ENCODE results near the gene NELFCD. TPM values are rescaled to one million over a fixed set of nuclear protein-coding genes. Genes with fewer than 3 reads are reported as not detected.
"Not testable (repeated sequence)": the region's sequence is repeated elsewhere in the genome, so short reads cannot be mapped to it uniquely, and the experiment has no call there.

The NELFCD gene
- 100 to 1,000 TPM in 2 of 8 experiments, 10 to 100 TPM in 6; 31.0 to 126 (median 65.7) TPM for total RNA-seq

GRCh38 chr20:58980711-58981627, at the start of gene NELFCD:
TSS of gene NELFCD (plus strand) at chr20:58981256. CDS start at chr20:58981310, 54 bp downstream.
- peak within 1 kb of the TSS; percentile 86 to 100 (median 94) for H3K4me3 ChIP-seq
- in situ Hi-C loops (cut with MboI; ENCODE audit: low pct_unique_long_range_greater_than_20kb in 2 of 9, low sequenced_read_pairs in 9 of 9, unreplicated experiment in 9 of 9), result no loop called here
- peak within 1 kb of the TSS; percentile 91 to 99 for H3K27ac ChIP-seq
- 33 to 100% (median 57%) methylated on average over 1 to 14 of the region's 109 CpGs; no CpG with 5 or more reads in 4 of the 10 experiments for WGBS, 10 experiments
- ATAC-seq (replicated peaks in 6 of 8), result peak; percentile 70 to 94 (median 90)
- H3K4me1 ChIP-seq (replicated peaks in 1 of 2), result peaks cover 15 to 17% of the 10 kb centered on the region in 2 donors

GRCh38 chr20:58932170-58932569, 48.9 kb upstream of the NELFCD start:
- in situ Hi-C loops (cut with MboI; ENCODE audit: low pct_unique_long_range_greater_than_20kb in 2 of 9, low sequenced_read_pairs in 9 of 9, unreplicated experiment in 9 of 9), result no loop called here

GRCh38 chr20:58938078-58938477, 43.0 kb upstream of the NELFCD start:
- Histone ChIP-seq H3K27ac (no peak overlapping the region), H3K4me3 (no peak overlapping the region), H3K4me1 (replicated peaks in 1 of 2) (no peaks in the 10 kb centered on the region)
- no peak for ATAC-seq (replicated peaks in 6 of 8)
- 19 to 100% (median 92%) methylated on average over 1 to 2 of the region's 2 CpGs; no CpG with 5 or more reads in 1 of the 10 experiments for WGBS, 10 experiments
- in situ Hi-C loops (cut with MboI; ENCODE audit: low pct_unique_long_range_greater_than_20kb in 2 of 9, low sequenced_read_pairs in 9 of 9, unreplicated experiment in 9 of 9), result no loop called here

More at GRCh38 chr20:58932170-58932569, 48.9 kb upstream of the NELFCD start:
- Histone ChIP-seq H3K27ac (no peak overlapping the region), H3K4me1 (replicated peaks in 1 of 2) (no peaks in the 10 kb centered on the region), H3K4me3 (no peak overlapping the region)
- no peak for ATAC-seq (replicated peaks in 6 of 8)
- WGBS, 10 experiments, result 38 to 94% (median 80%) methylated on average over 3 to 5 of the region's 5 CpGs; no CpG with 5 or more reads in 1 of the 10 experiments

GRCh38 chr20:58938541-58938940, 42.5 kb upstream of the NELFCD start:
- WGBS, 10 experiments, result 0 to 100% (median 57%) methylated on average over 1 of the region's 1 CpG; no CpG with 5 or more reads in 1 of the 10 experiments
- no peak for ATAC-seq (replicated peaks in 6 of 8)
- in situ Hi-C loops (cut with MboI; ENCODE audit: low pct_unique_long_range_greater_than_20kb in 2 of 9, low sequenced_read_pairs in 9 of 9, unreplicated experiment in 9 of 9), result no loop called here
- H3K4me1 ChIP-seq (replicated peaks in 1 of 2), result no peaks in the 10 kb centered on the region
- H3K4me3 ChIP-seq, result no peak overlapping the region
- H3K27ac ChIP-seq, result no peak overlapping the region

GRCh38 chr20:58941471-58941870, 39.6 kb upstream of the NELFCD start:
- no peaks in the 10 kb centered on the region for H3K4me1 ChIP-seq (replicated peaks in 1 of 2)
- in situ Hi-C loops (cut with MboI; ENCODE audit: low pct_unique_long_range_greater_than_20kb in 2 of 9, low sequenced_read_pairs in 9 of 9, unreplicated experiment in 9 of 9), result no loop called here
- no peak overlapping the region for H3K27ac ChIP-seq
- H3K4me3 ChIP-seq, result no peak overlapping the region
- WGBS, 10 experiments, result 0 to 100% (median 59%) methylated on average over 1 to 3 of the region's 3 CpGs
- ATAC-seq (replicated peaks in 6 of 8), result no peak

- in situ Hi-C loops (cut with MboI; ENCODE audit: low pct_unique_long_range_greater_than_20kb in 2 of 9, low sequenced_read_pairs in 9 of 9, unreplicated experiment in 9 of 9), result no loop called here
- no peak for ATAC-seq (replicated peaks in 6 of 8)
- 34 to 100% (median 62%) methylated on average over 1 to 4 of the region's 4 CpGs; no CpG with 5 or more reads in 2 of the 10 experiments for WGBS, 10 experiments
- Histone ChIP-seq H3K4me1 (replicated peaks in 1 of 2) (no peaks in the 10 kb centered on the region), H3K27ac (no peak overlapping the region), H3K4me3 (no peak overlapping the region)
These were observed 38.5 kb upstream of the NELFCD start for GRCh38 chr20:58942549-58942948.

- in situ Hi-C loops (cut with MboI; ENCODE audit: low pct_unique_long_range_greater_than_20kb in 2 of 9, low sequenced_read_pairs in 9 of 9, unreplicated experiment in 9 of 9), result no loop called here
- WGBS, 10 experiments, result 0 to 91% (median 78%) methylated on average over 1 to 5 of the region's 5 CpGs; no CpG with 5 or more reads in 2 of the 10 experiments
- no peak overlapping the region for H3K27ac ChIP-seq
- H3K4me3 ChIP-seq, result no peak overlapping the region
- no peak for ATAC-seq (replicated peaks in 6 of 8)
- no peaks in the 10 kb centered on the region for H3K4me1 ChIP-seq (replicated peaks in 1 of 2)
These were observed 36.4 kb upstream of the NELFCD start for GRCh38 chr20:58944610-58945009.

GRCh38 chr20:58945965-58946631, 35.0 kb upstream of the NELFCD start:
- Histone ChIP-seq H3K4me3 (no peak overlapping the region), H3K27ac (no peak overlapping the region), H3K4me1 (replicated peaks in 1 of 2) (no peaks in the 10 kb centered on the region)
- 67 to 98% (median 83%) methylated on average over 1 to 7 of the region's 10 CpGs; no CpG with 5 or more reads in 1 of the 10 experiments for WGBS, 10 experiments
- in situ Hi-C loops (cut with MboI; ENCODE audit: low pct_unique_long_range_greater_than_20kb in 2 of 9, low sequenced_read_pairs in 9 of 9, unreplicated experiment in 9 of 9), result no loop called here
- no peak for ATAC-seq (replicated peaks in 6 of 8)

- H3K4me1 ChIP-seq (replicated peaks in 1 of 2); H3K4me3 ChIP-seq; in situ Hi-C loops (cut with MboI; ENCODE audit: low pct_unique_long_range_greater_than_20kb in 2 of 9, low sequenced_read_pairs in 9 of 9, unreplicated experiment in 9 of 9); ATAC-seq (replicated peaks in 6 of 8); H3K27ac ChIP-seq: not testable (repeated sequence)
- WGBS, 10 experiments, result 45 to 100% (median 92%) methylated on average over 1 to 5 of the region's 7 CpGs; no CpG with 5 or more reads in 2 of the 10 experiments
These were observed 33.2 kb upstream of the NELFCD start for GRCh38 chr20:58947797-58948388.

GRCh38 chr20:58950603-58951002, 30.5 kb upstream of the NELFCD start:
- in situ Hi-C loops (cut with MboI; ENCODE audit: low pct_unique_long_range_greater_than_20kb in 2 of 9, low sequenced_read_pairs in 9 of 9, unreplicated experiment in 9 of 9), result no loop called here
- ATAC-seq (replicated peaks in 6 of 8), result no peak
- no peaks in the 10 kb centered on the region for H3K4me1 ChIP-seq (replicated peaks in 1 of 2)
- no peak overlapping the region for H3K27ac ChIP-seq
- 10 to 89% (median 75%) methylated on average over 1 to 5 of the region's 5 CpGs; no CpG with 5 or more reads in 1 of the 10 experiments for WGBS, 10 experiments
- H3K4me3 ChIP-seq, result no peak overlapping the region

GRCh38 chr20:58953050-58953449, 28.0 kb upstream of the NELFCD start:
- Histone ChIP-seq H3K27ac (no peak overlapping the region), H3K4me3 (no peak overlapping the region), H3K4me1 (replicated peaks in 1 of 2) (no peaks in the 10 kb centered on the region)
- no peak for ATAC-seq (replicated peaks in 6 of 8)
- in situ Hi-C loops (cut with MboI; ENCODE audit: low pct_unique_long_range_greater_than_20kb in 2 of 9, low sequenced_read_pairs in 9 of 9, unreplicated experiment in 9 of 9), result no loop called here

- in situ Hi-C loops (cut with MboI; ENCODE audit: low pct_unique_long_range_greater_than_20kb in 2 of 9, low sequenced_read_pairs in 9 of 9, unreplicated experiment in 9 of 9), result no loop called here
- ATAC-seq (replicated peaks in 6 of 8), result no peak
- 60 to 97% (median 86%) methylated on average over 5 to 8 of the region's 8 CpGs; no CpG with 5 or more reads in 1 of the 10 experiments for WGBS, 10 experiments
These were observed 25.0 kb upstream of the NELFCD start for GRCh38 chr20:58956078-58956477.

GRCh38 chr20:58959652-58960051, 21.4 kb upstream of the NELFCD start:
- Histone ChIP-seq H3K4me3 (no peak overlapping the region), H3K4me1 (replicated peaks in 1 of 2) (no peaks in the 10 kb centered on the region), H3K27ac (no peak overlapping the region)
- 40 to 83% (median 68%) methylated on average over 2 to 6 of the region's 6 CpGs; no CpG with 5 or more reads in 2 of the 10 experiments for WGBS, 10 experiments
- in situ Hi-C loops (cut with MboI; ENCODE audit: low pct_unique_long_range_greater_than_20kb in 2 of 9, low sequenced_read_pairs in 9 of 9, unreplicated experiment in 9 of 9), result no loop called here
- ATAC-seq (replicated peaks in 6 of 8), result no peak

More at GRCh38 chr20:58956078-58956477, 25.0 kb upstream of the NELFCD start:
- H3K4me3 ChIP-seq, result no peak overlapping the region
- no peaks in the 10 kb centered on the region for H3K4me1 ChIP-seq (replicated peaks in 1 of 2)
- no peak overlapping the region for H3K27ac ChIP-seq
